HG02943 (cell line): Measurements from ENCODE around the gene INO80D.
"Not testable (repeated sequence)": the region's sequence is repeated elsewhere in the genome, so short reads cannot be mapped to it uniquely, and the experiment has no call there.

ENCODE experiments used
- ATAC-seq: cut with Tn5 transposase; IDR thresholded peaks from one replicate; pipeline ENCODE4 v1.9.1; 2021; ENCODE audit warnings: mild to moderate bottlenecking, low read depth, moderate library complexity; ENCODE audit not compliant: unreplicated experiment

INO80D gene

GRCh38 chr2:206035393-206035792, 50.6 kb downstream of the INO80D start:
- not testable (repeated sequence) for ATAC-seq

GRCh38 chr2:206033452-206033851, 52.5 kb downstream of the INO80D start:
- ATAC-seq, result not testable (repeated sequence)

GRCh38 chr2:206031950-206032567, 53.9 kb downstream of the INO80D start:
- no peak for ATAC-seq

GRCh38 chr2:206031162-206031784, 54.7 kb downstream of the INO80D start:
- no peak for ATAC-seq

- no peak for ATAC-seq
Observed at GRCh38 chr2:206028101-206028500, 57.9 kb downstream of the INO80D start.

GRCh38 chr2:206023183-206023582, 62.8 kb downstream of the INO80D start:
- no peak for ATAC-seq

GRCh38 chr2:206020171-206020570, 65.8 kb downstream of the INO80D start:
- ATAC-seq, result no peak

- not testable (repeated sequence) for ATAC-seq
Observed at GRCh38 chr2:206015746-206016145, 70.2 kb downstream of the INO80D start.

- no peak for ATAC-seq
Observed at GRCh38 chr2:206011795-206012194, 74.2 kb downstream of the INO80D start.

- no peak for ATAC-seq
Observed at GRCh38 chr2:206011018-206011614, 74.9 kb downstream of the INO80D start.

DNA sequence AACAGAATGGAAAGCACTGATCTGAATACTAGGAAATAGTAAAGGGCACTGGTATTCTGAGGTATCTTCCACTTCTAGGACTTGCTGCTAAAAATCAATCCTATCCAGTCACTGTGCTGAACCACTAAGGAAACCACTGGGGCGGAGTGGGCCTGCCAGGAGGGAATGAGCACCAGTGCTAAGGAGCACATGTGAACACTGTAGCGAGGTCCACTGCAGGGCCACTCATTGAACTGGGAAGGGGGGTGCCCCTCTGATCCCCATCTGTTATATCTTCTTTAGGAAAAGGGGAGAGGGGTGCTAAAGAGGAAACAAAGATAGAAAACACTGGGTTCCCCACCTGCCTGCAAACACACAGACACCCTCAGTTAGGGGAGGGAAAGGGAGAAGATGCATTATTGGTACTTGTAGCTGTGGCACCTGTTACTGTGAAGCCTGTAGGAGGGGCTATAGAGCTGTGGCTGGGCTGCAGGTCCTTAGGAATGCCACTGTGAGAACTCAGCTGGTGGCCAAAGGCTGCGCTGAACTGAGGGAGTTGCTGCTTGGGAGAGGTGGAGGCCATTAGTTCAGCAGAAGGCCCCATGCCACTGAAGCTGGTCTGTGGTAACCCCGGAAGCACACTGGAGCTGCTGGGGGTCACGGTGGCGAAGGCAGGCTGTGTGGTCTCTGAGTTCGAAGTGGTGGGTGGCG, 81.8 kb downstream of the INO80D start:
- ATAC-seq, result no peak

DNA sequence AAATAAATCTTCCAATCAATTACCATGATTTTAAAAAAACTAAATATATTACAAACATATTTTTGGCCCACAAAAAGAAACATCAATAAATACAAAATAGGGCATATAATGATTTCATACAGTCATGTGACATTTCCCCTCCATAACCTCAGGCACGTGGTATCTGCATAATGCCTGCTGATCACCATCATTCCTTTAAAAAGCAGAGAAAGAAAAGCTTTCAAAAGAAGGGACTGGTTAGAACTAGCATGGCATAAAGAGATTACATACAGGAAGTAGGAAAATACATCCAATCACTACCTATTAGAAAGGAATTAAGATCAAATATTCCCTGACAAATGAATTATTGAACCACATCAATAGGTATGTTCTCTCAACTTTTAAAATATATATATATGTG, 83.5 kb downstream of the INO80D start:
- ATAC-seq, result no peak

DNA sequence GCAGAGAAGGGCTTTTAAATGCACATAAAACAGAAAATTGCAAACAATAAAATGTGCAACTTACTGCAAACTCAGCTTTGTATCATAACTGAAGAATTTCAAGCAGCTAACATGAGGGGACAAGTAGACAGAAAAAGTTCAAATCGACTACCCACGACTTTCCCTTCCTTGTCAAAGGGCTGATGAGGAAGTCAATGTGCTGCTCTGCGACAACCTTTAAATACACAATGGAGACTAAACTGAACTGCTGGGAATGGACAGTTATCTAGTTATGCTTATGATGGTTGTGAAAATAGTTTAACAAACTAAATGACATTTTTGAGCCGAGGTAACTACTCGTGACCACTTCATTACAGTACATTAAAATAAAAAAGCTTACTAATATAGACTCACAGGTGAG, 84.1 kb downstream of the INO80D start:
- ATAC-seq, result no peak

GRCh38 chr2:206000776-206001175, 85.2 kb downstream of the INO80D start:
- no peak for ATAC-seq

DNA sequence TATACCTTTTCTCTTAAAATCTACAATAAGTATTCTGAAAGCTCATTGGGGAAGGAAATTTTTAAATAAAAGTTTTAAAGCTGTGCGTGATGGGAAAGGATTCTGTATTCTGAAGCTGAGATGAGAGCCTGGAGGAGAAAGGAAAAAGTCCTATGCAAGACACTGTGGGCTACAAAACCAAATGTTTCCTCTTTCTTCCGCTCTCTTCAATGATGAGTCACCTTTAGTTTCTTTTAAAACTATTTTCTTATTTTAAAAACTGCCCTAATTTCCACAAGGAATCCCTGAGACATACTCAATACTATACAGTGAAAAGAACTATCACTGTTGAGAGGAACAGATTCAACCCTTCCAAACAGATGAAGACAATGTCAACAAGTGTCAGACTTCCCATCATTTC, 87.4 kb downstream of the INO80D start:
- no peak for ATAC-seq

GRCh38 chr2:205996161-205996560, 89.8 kb downstream of the INO80D start:
- no peak for ATAC-seq

- no peak for ATAC-seq
Observed at GRCh38 chr2:205995260-205995659, 90.7 kb downstream of the INO80D start.

- ATAC-seq, result no peak
Observed at GRCh38 chr2:205994344-205994743, 91.6 kb downstream of the INO80D start.

- no peak for ATAC-seq
Observed at GRCh38 chr2:205990104-205990503, 95.9 kb downstream of the INO80D start.

DNA sequence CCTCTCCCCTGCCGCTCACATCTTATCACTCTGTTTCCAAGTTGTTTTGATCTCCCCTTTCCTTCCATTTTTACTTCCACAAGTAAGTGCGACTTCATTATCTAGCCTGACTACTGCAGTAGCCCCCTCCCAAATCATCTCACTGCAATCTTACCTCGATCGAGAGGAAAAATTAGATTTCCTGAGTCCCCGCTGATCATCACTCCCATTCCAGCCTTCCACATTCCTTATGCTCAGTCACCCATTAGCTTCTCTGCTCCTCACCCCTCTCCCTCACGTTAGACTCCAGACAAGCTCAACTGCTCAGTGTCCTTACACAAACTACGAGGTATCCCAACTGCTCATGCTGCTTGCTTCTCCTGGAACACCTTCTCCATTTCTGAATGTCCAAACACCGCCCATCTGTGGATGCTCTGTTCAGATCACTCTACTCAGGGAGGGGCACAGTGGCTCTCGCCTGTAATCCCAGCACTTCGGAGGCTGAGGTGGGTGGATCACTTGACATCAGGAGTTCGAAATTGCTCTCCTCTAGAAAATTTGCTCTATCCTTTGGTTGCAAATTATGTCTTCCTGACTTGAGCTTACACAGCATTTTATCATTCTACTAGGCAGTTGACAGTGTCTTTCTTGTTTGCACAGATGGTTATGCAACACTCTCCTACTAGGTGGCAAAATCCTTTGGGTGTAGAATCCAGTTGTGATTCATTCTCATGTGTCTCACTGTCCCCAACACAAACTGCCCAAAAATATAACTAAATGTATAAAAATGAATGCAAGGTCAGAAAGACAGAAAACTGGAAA, 96.5 kb downstream of the INO80D start:
- ATAC-seq, result no peak

GRCh38 chr2:205988681-205989080, 97.3 kb downstream of the INO80D start:
- not testable (repeated sequence) for ATAC-seq
